ENCODE data around the gene IQSEC1. TPM values are rescaled to one million over a fixed set of nuclear protein-coding genes. Genes with fewer than 3 reads are reported as not detected.

Gene IQSEC1
- polyA plus RNA-seq, 4 donors, result 1.1 to 24.8 (median 7.8) TPM

DNA sequence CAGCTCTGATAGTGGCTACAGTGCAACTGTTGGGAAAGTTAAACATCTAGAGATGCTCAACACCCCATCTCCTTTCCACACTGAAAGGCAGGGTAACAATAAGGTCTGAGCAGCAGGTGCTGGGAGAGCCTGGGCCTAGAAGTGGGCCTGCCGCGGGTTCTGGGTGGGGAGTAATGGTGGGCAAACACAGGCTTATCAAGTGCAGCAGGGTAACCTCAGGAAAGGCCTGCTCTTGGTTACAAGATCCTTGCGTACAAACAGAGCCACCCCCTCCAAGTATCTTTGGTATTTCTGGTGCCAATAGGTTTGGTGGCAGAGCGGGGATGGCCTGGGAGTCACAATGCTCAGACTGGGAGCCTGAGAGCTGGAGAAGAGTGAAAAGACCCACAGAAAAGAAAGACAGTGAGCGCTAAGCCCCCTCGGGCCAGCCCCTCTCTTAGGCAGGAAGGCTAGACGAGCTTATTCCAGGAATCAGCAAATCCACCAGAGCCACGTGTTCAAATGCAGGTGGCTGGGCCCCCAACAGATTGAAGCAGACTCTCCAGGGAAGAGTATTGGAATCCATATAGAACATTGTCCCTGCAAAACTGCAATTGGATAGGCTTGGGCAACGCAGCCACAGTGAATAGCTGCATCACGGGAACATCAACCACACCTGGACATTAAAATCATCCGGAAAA is 2.7 kb downstream of the IQSEC1 start:
- FAIRE-seq (no peak), DNase-seq (no peak)
- peaks cover 0 to 28% (median 3%) of the 10 kb centered on the region in 3 donors for H3K27me3 ChIP-seq (ENCODE audit: control insufficient read depth in 3 of 3, insufficient read depth in 3 of 3, low read length in 3 of 3)
- no peak overlapping the region for H3K4me3 ChIP-seq (ENCODE audit: low read depth in 1 of 3, low read length in 3 of 3)
- H3K27ac ChIP-seq (ENCODE audit: low read depth in 1 of 3, low read length in 2 of 3), result peak overlapping the region in 1 of 3 donors; percentile 15
- no peaks in the 10 kb centered on the region for H3K9me3 ChIP-seq (ENCODE audit: control insufficient read depth in 2 of 2, insufficient read depth in 1 of 2, low read depth in 1 of 2, low read length in 1 of 2)
- no peaks in the 10 kb centered on the region for H3K4me1 ChIP-seq (ENCODE audit: control insufficient read depth in 3 of 3, insufficient read depth in 2 of 3, low read depth in 1 of 3, low read length in 2 of 3)
- WGBS, 3 donors, result 75 to 77% (median 77%) methylated on average over 10 to 11 of the region's 11 CpGs
- no peaks in the 10 kb centered on the region for H3K36me3 ChIP-seq (ENCODE audit: control insufficient read depth in 3 of 3, insufficient read depth in 2 of 3, low read depth in 1 of 3, low read length in 3 of 3)

DNA sequence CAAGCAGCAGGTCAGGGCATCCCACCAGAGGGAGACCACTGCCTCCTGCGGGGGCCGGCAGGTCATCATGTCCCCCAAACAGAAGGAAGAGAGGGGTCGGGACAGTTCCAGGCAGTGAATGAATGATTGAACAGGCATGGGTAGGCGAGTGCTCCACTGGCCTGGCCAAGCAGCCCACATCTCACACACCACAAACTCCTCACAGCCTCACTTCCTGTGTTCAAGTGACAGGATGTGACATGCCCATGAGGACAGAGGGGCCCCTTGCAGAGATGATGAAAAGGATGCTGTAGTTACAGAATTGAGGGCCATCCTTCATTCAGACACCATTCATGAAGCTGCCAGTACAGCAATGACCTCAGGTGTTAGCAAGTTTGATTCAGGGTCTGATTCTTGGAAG is 3.7 kb downstream of the IQSEC1 start:
- peak in 1 of 2 donors; percentile 51 for DNase-seq
- WGBS, 3 donors, result 66 to 83% (median 81%) methylated on average over 4 of the region's 4 CpGs
- Histone ChIP-seq H3K27ac (ENCODE audit: low read depth in 1 of 3, low read length in 2 of 3) (peak overlapping the region in 1 of 3 donors; percentile 15), H3K27me3 (ENCODE audit: control insufficient read depth in 3 of 3, insufficient read depth in 3 of 3, low read length in 3 of 3) (peaks cover 0 to 25% (median 3%) of the 10 kb centered on the region in 3 donors), H3K4me1 (ENCODE audit: control insufficient read depth in 3 of 3, insufficient read depth in 2 of 3, low read depth in 1 of 3, low read length in 2 of 3) (no peaks in the 10 kb centered on the region), H3K36me3 (ENCODE audit: control insufficient read depth in 3 of 3, insufficient read depth in 2 of 3, low read depth in 1 of 3, low read length in 3 of 3) (no peaks in the 10 kb centered on the region), H3K4me3 (ENCODE audit: low read depth in 1 of 3, low read length in 3 of 3) (no peak overlapping the region), H3K9me3 (ENCODE audit: control insufficient read depth in 2 of 2, insufficient read depth in 1 of 2, low read depth in 1 of 2, low read length in 1 of 2) (no peaks in the 10 kb centered on the region)
- no peak for FAIRE-seq

DNA sequence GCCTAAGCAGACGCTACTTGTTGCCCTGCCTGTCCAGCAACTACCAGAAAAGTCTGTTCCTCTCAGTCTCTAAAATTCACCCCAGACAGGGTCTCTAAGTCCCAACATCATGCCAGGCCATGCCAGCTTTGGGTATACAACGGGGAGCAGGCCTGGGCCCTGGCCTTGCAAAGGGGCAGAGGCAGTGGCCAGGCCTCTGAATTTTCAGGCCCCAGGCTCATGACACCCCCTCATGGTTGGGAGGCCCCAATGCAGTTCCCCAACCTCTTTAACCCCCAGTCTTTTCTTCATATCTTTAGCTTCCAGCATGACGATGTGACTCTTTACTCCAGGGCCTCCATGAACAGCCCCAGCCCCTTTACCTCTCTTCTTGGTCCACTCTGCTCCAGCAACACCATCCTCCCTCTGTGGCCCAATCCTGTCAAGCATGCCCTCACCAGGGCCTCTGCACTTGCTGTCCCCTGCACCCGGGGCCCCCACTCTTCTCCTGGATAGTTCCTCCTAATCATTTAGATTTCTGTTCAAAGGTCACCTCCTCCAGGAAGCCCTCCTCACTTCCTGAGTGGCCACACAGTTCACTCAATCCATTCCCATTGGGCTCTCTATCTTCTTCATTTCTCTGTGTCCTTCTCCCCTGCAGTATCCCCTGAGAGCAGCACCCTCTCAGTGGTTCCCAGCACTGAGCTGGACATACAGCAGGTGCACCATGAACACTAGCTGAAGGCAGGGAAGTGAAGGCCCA is 4.8 kb downstream of the IQSEC1 start:
- Histone ChIP-seq H3K36me3 (ENCODE audit: control insufficient read depth in 3 of 3, insufficient read depth in 2 of 3, low read depth in 1 of 3, low read length in 3 of 3) (no peaks in the 10 kb centered on the region), H3K4me1 (ENCODE audit: control insufficient read depth in 3 of 3, insufficient read depth in 2 of 3, low read depth in 1 of 3, low read length in 2 of 3) (no peaks in the 10 kb centered on the region), H3K27me3 (ENCODE audit: control insufficient read depth in 3 of 3, insufficient read depth in 3 of 3, low read length in 3 of 3) (peaks cover 0 to 14% (median 3%) of the 10 kb centered on the region in 3 donors), H3K4me3 (ENCODE audit: low read depth in 1 of 3, low read length in 3 of 3) (no peak overlapping the region), H3K9me3 (ENCODE audit: control insufficient read depth in 2 of 2, insufficient read depth in 1 of 2, low read depth in 1 of 2, low read length in 1 of 2) (no peaks in the 10 kb centered on the region), H3K27ac (ENCODE audit: low read depth in 1 of 3, low read length in 2 of 3) (no peak overlapping the region)
- no peak for DNase-seq
- no peak for FAIRE-seq
- WGBS, 3 donors, result 55 to 63% (median 63%) methylated on average over 4 of the region's 4 CpGs

DNA sequence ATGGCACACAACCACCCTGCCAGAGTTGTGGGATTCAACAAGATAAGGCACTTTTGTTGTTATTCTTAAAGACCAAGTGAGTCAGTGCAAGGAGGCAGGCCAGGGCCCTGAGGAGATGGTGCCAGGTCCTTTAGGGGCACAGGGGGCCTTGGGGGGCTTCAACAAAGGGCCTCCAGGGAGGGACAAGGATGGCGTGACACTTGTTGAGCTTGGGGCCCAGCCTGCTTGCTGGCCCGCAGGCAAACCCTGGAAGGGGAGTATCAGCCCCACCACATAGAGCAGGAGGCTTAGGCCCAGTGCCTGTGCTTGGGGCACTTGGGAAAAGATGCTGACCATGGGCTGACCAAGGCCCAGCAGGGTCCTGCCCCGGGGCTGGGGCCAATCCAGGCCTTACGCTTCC is 5.5 kb downstream of the IQSEC1 start:
- H3K9me3 ChIP-seq (ENCODE audit: control insufficient read depth in 2 of 2, insufficient read depth in 1 of 2, low read depth in 1 of 2, low read length in 1 of 2), result no peaks in the 10 kb centered on the region
- H3K27ac ChIP-seq (ENCODE audit: low read depth in 1 of 3, low read length in 2 of 3), result no peak overlapping the region
- peaks cover 0 to 10% (median 2%) of the 10 kb centered on the region in 3 donors for H3K27me3 ChIP-seq (ENCODE audit: control insufficient read depth in 3 of 3, insufficient read depth in 3 of 3, low read length in 3 of 3)
- WGBS, 3 donors, result 87 to 94% (median 92%) methylated on average over 4 of the region's 4 CpGs
- no peaks in the 10 kb centered on the region for H3K36me3 ChIP-seq (ENCODE audit: control insufficient read depth in 3 of 3, insufficient read depth in 2 of 3, low read depth in 1 of 3, low read length in 3 of 3)
- H3K4me1 ChIP-seq (ENCODE audit: control insufficient read depth in 3 of 3, insufficient read depth in 2 of 3, low read depth in 1 of 3, low read length in 2 of 3), result no peaks in the 10 kb centered on the region
- FAIRE-seq (no peak), DNase-seq (no peak)
- H3K4me3 ChIP-seq (ENCODE audit: low read depth in 1 of 3, low read length in 3 of 3), result no peak overlapping the region

DNA sequence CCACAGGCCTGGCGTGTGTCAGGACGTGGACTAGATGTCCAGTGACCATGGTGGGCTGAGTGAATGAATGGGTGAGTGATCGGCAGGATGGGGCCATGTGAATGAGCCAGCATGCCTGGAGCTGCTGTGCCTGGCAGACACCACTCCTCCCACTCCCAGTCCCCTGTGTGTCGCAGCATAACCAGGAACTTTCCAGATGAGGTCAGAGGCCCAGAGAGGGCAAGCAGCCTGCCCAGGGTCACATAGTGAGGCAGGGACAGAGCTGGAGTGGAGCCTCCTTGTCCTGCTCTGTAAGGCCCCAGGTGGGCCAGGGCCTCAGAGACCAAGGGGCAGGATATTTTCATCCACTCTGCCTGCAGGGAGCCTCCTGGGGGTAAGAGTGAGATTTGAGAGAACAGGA is 6.4 kb downstream of the IQSEC1 start:
- no peaks in the 10 kb centered on the region for H3K9me3 ChIP-seq (ENCODE audit: control insufficient read depth in 2 of 2, insufficient read depth in 1 of 2, low read depth in 1 of 2, low read length in 1 of 2)
- no peaks in the 10 kb centered on the region for H3K36me3 ChIP-seq (ENCODE audit: control insufficient read depth in 3 of 3, insufficient read depth in 2 of 3, low read depth in 1 of 3, low read length in 3 of 3)
- FAIRE-seq (no peak), DNase-seq (no peak)
- 61 to 88% (median 83%) methylated on average over 4 of the region's 4 CpGs for WGBS, 3 donors
- H3K4me3 ChIP-seq (ENCODE audit: low read depth in 1 of 3, low read length in 3 of 3), result no peak overlapping the region
- H3K27ac ChIP-seq (ENCODE audit: low read depth in 1 of 3, low read length in 2 of 3), result no peak overlapping the region
- peaks cover 0 to under 1% (median 0%) of the 10 kb centered on the region in 3 donors for H3K27me3 ChIP-seq (ENCODE audit: control insufficient read depth in 3 of 3, insufficient read depth in 3 of 3, low read length in 3 of 3)
- H3K4me1 ChIP-seq (ENCODE audit: control insufficient read depth in 3 of 3, insufficient read depth in 2 of 3, low read depth in 1 of 3, low read length in 2 of 3), result no peaks in the 10 kb centered on the region

DNA sequence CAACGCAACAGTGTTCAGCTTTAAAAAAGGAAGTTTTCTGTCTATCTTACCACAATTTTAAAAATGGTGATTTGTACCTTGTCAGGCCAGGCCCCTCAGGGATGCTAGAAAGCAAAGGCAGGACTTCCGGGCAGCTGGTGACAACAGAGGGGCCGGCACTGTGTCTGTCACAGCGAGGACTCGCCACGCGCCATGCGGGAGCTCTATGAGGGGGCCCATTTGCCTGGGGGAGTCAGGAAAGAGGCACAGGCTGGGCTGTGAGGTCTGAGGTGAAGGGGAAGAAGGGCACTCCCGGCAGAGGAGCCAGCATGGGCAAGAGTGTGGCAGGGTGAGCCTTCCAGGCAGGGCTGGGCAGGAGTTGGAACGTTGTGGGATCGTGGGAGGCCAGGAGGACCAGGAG is 7.0 kb downstream of the IQSEC1 start:
- Histone ChIP-seq H3K36me3 (ENCODE audit: control insufficient read depth in 3 of 3, insufficient read depth in 2 of 3, low read depth in 1 of 3, low read length in 3 of 3) (no peaks in the 10 kb centered on the region), H3K9me3 (ENCODE audit: control insufficient read depth in 2 of 2, insufficient read depth in 1 of 2, low read depth in 1 of 2, low read length in 1 of 2) (no peaks in the 10 kb centered on the region), H3K27ac (ENCODE audit: low read depth in 1 of 3, low read length in 2 of 3) (no peak overlapping the region), H3K27me3 (ENCODE audit: control insufficient read depth in 3 of 3, insufficient read depth in 3 of 3, low read length in 3 of 3) (no peaks in the 10 kb centered on the region), H3K4me1 (ENCODE audit: control insufficient read depth in 3 of 3, insufficient read depth in 2 of 3, low read depth in 1 of 3, low read length in 2 of 3) (no peaks in the 10 kb centered on the region), H3K4me3 (ENCODE audit: low read depth in 1 of 3, low read length in 3 of 3) (no peak overlapping the region)
- FAIRE-seq (no peak), DNase-seq (no peak)
- 70 to 82% (median 77%) methylated on average over 11 of the region's 11 CpGs for WGBS, 3 donors

DNA sequence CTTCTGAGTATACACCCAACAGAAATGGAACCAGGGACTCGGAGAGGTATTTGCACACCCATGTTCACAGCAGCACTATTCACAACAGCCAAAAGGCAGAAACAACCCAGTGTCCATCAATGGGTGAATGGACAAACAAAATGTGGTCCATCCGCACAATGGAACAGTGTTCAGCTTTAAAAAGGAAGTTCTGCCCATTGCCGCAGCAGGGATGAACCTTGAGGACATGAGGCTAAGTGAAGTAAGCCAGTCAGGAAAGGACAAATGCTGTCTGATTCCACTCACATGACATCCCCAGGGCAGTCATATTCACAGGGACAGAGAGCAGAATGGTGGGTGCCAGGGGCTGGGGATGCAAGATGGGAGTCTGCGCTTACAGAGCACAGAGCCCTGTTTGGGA is 7.5 kb downstream of the IQSEC1 start:
- no peaks in the 10 kb centered on the region for H3K4me1 ChIP-seq (ENCODE audit: control insufficient read depth in 3 of 3, insufficient read depth in 2 of 3, low read depth in 1 of 3, low read length in 2 of 3)
- no peak overlapping the region for H3K4me3 ChIP-seq (ENCODE audit: low read depth in 1 of 3, low read length in 3 of 3)
- H3K27me3 ChIP-seq (ENCODE audit: control insufficient read depth in 3 of 3, insufficient read depth in 3 of 3, low read length in 3 of 3), result no peaks in the 10 kb centered on the region
- H3K27ac ChIP-seq (ENCODE audit: low read depth in 1 of 3, low read length in 2 of 3), result no peak overlapping the region
- H3K36me3 ChIP-seq (ENCODE audit: control insufficient read depth in 3 of 3, insufficient read depth in 2 of 3, low read depth in 1 of 3, low read length in 3 of 3), result no peaks in the 10 kb centered on the region
- 73 to 83% (median 75%) methylated on average over 4 of the region's 4 CpGs for WGBS, 3 donors
- FAIRE-seq, result no peak
- no peak for DNase-seq
- H3K9me3 ChIP-seq (ENCODE audit: control insufficient read depth in 2 of 2, insufficient read depth in 1 of 2, low read depth in 1 of 2, low read length in 1 of 2), result no peaks in the 10 kb centered on the region

DNA sequence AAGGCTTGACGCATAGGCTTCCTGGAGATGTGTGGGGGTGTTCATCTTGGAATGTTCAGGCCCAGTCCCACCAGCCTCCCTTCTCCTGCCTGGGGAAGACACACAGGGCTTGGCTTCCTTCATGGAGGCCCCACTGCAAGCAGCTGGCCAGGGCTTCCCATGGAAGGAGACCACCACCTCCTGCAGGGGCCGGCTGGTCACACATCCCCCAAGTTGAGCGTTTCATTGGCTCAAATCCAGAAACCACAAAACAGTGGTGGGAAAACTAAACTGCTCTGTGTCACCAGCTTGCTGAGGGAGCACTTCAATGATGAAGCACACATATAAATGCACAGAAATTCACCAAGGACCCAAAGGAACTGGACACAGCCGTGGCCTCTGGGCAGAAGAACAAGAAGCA is 8.3 kb downstream of the IQSEC1 start:
- Histone ChIP-seq H3K27ac (ENCODE audit: low read depth in 1 of 3, low read length in 2 of 3) (no peak overlapping the region), H3K4me1 (ENCODE audit: control insufficient read depth in 3 of 3, insufficient read depth in 2 of 3, low read depth in 1 of 3, low read length in 2 of 3) (no peaks in the 10 kb centered on the region), H3K4me3 (ENCODE audit: low read depth in 1 of 3, low read length in 3 of 3) (no peak overlapping the region), H3K36me3 (ENCODE audit: control insufficient read depth in 3 of 3, insufficient read depth in 2 of 3, low read depth in 1 of 3, low read length in 3 of 3) (no peaks in the 10 kb centered on the region), H3K9me3 (ENCODE audit: control insufficient read depth in 2 of 2, insufficient read depth in 1 of 2, low read depth in 1 of 2, low read length in 1 of 2) (no peaks in the 10 kb centered on the region), H3K27me3 (ENCODE audit: control insufficient read depth in 3 of 3, insufficient read depth in 3 of 3, low read length in 3 of 3) (no peaks in the 10 kb centered on the region)
- no peak for DNase-seq
- WGBS, 3 donors, result 70 to 79% (median 72%) methylated on average over 4 of the region's 4 CpGs
- FAIRE-seq, result no peak

Data from small intestine (tissue), 7 donors.